ENCODE results near the gene EDEM2.
"Not testable (repeated sequence)": the region's sequence is repeated elsewhere in the genome, so short reads cannot be mapped to it uniquely, and the experiment has no call there.

Gene EDEM2, protein sequence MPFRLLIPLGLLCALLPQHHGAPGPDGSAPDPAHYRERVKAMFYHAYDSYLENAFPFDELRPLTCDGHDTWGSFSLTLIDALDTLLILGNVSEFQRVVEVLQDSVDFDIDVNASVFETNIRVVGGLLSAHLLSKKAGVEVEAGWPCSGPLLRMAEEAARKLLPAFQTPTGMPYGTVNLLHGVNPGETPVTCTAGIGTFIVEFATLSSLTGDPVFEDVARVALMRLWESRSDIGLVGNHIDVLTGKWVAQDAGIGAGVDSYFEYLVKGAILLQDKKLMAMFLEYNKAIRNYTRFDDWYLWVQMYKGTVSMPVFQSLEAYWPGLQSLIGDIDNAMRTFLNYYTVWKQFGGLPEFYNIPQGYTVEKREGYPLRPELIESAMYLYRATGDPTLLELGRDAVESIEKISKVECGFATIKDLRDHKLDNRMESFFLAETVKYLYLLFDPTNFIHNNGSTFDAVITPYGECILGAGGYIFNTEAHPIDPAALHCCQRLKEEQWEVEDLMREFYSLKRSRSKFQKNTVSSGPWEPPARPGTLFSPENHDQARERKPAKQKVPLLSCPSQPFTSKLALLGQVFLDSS

DNA sequence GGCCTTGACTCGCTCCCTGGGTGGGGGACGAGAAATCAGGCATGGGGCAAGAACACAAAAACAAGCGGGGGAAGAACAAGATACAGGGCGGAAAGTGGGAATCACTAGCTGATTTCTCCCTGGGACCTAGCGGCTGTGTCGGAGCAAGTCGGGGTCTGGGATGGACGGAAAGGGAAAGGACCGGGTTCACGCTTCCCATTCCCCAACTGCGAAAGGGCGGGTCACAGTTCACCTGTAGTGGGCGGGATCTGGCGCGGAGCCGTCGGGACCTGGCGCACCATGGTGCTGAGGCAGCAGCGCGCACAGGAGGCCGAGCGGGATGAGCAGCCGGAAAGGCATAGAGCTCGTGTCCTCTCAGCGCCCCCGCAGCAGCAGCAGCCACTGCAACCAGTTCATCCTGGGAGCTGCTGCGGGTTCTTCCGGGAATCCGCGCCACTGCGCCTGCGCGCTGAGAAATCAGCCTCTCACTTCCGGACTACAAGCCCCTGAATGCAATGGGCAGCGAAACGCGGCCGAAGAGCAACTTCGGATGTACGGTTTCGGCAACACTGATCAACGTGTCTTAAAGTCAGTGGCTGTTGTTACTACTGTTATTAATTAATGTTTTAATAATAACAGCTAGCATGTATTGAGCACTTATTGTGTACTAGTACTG is at the start of gene EDEM2:
TSS of gene EDEM2 (minus strand) at position 417 of the 655 bp plus-strand sequence. CDS start at position 339, 78 bp downstream.
- peak; percentile 89 for DNase-seq (ENCODE audit: low read depth)

DNA sequence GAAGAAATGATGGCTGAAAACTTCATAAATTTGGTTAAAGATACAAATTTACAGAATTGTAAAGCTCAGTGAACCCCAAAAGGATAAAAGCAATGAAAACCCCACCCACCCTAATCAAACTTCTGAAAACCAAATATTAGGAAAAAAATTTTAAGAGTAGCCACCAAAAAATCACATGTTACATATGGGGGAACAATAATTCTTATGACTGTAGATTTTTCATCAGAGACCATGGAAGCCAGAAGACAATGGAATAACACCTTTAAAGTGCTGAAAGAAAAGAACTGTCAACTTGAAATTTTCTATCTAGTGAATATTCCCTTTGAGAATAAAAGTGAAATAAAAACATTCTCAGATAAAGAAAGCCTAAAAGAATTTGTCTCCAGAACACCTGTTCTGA is 49.2 kb upstream of the EDEM2 start:
- DNase-seq (ENCODE audit: low read depth), result no peak

DNA sequence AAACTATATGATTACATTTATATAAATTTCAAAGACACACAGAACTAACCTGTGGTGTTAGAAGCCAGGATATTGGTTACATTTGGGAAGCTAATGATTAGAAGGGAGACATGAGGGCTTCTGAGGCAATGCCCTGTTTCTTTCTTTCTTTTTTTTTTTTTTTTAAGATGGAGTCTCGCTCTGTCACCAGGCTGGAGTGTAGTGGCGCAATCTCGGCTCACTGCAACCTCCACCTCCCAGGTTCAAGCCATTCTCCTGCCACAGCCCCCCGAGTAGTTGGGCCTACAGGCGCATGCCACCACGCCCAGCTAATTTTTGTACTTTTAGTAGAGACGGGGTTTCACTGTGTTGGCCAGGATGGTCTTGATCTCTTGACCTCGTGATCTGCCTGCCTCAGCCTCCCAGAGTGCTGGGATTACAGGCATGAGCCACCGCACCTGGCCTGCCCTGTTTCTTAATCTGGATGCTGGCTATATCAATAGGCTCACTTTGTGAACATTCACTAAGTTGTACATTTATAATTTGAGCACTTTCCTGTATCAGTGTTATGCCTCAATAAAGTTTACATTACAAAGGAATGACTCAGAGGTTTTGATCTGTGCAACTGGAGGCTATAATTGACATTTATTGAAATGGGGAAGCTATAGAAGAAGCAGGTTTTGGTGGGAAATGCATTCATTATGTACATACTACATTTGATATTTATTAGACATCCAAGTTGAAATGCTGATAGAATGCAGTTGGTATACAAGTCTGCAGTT is 46.1 kb upstream of the EDEM2 start:
- DNase-seq (ENCODE audit: low read depth), result not testable (repeated sequence)

DNA sequence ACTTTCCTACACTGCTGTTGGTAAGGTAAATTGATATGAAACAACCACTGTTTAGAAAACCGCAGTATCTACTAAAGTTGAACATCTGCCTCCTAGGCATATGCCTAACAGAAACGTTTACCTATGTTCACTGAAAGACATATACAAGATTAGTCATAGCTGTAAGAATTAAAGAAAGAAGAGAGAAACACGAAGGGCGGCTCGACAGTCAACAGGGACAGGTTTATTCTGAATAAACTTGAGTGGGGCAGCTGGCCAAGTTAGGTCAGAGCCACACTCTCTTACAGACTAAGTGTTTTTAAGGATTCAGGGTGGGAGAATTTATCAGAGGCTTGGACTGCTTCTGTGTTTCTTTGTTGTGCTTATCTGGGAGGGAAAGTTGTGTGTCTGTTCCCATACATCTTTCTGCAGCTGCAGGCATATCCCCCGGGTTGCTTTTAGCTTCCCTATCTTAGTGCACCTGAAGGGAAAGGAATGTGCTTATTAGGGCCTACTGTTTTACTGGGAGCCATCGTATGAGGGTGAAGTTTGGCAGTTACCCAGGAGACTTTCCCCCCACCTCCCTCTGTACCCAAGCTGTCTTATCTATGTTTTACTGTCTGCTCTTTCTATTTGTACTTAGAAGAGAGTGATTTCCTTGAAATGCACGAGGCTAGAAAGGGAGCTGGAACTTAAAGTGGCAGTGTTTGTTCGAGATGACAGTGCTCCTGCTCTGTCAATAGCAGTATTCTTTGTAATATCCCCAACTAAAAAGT is 45.2 kb upstream of the EDEM2 start:
- DNase-seq (ENCODE audit: low read depth), result no peak

DNA sequence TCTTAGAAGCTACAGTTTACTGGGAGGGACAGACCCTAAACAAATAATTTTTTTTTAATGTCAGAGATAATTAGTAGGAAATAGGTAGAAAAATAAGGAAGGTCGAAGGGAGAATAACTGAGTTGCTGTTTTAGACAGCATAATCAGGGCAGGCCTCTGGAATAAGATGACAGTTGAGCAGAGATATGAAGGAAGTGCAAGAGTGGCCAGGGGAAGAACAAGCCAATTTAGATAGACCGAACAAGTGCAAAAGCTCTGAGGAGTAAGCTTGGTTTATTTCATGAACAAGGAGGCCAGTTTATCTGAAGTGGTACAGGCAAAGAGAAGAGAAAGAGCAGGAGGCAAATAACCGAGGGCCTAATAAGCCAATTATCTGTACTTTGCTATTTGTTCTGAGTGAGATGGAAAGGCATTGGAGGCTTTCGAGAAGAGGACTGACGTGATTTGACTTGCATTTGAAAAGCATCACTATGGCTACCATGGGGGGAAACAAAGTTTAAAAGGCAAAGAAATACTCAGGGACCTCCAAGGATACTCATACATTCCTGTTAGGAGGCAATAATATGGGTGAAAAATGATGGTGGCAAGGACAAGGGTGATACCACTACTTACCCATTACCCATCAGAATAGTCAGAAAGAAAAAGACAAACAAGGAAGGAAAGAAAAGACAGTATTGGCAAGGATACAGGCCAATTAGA is 44.4 kb upstream of the EDEM2 start:
- DNase-seq (ENCODE audit: low read depth), result no peak

DNA sequence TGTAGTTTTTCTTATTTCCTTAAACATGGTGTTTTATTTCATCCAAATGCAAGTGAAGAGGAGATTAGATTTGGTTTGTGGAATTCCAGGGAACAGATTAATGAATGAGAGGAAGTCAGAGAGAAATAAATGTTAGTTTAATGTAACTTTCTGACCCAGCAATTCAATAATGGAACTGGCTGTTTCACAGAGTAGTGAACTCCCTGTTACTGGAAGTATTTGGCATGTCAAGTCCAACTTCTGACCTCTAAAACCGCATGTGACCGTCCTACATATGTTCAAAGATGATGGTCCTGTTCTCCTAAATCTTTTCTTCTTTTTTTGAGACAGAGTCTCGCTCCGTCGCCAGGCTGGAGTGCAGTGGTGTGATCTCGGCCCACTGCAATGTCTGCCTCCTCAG is 43.4 kb upstream of the EDEM2 start:
- no peak for DNase-seq (ENCODE audit: low read depth)

DNA sequence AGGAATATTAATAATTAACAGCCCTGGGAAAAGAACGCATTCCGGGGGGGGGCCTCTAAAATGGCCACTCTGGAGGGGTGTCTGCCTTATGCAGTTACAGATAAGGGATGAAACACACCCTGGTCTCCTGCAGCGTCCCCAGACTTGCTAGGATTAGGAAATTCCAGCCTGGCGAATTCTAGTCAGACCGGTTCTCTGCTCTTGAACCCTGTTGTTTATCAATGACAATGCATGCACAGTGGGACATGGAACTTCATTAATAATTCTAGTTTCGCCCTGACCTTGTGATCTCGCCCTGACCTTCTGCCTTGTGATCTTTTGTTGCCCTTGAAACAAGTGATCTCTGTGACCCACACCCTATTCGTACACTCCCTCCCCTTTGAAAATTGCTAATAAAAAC is 42.1 kb upstream of the EDEM2 start:
- not testable (repeated sequence) for DNase-seq (ENCODE audit: low read depth)

DNA sequence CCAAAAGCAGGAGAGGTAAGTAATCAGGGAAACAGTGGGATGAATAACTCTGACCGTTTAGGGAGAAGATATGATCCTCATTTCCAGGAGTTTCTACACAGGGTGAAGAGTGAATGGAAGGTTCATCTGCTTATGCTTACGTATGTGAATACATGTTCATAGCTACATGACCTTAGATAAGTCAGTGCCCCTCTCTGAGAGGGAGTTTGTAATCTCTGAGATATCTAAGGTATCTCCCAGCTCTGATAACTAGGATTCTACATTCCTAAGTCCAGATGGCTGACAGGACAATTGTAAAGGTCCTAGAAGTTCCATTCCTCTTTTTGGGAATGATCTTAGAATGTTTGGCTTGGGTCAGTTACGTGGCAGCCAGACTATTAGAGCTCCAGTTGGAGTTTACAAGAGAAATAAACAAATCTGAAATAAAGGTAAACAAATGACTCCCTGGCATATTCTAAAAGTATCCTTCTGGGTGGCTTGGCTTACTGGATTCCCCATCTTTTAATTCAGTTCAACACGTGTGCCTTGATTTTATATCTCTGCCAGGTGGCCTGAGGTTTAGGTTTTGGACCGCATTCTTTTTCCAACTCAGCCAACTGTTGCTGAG is 40.6 kb upstream of the EDEM2 start:
- DNase-seq (ENCODE audit: low read depth), result no peak

DNA sequence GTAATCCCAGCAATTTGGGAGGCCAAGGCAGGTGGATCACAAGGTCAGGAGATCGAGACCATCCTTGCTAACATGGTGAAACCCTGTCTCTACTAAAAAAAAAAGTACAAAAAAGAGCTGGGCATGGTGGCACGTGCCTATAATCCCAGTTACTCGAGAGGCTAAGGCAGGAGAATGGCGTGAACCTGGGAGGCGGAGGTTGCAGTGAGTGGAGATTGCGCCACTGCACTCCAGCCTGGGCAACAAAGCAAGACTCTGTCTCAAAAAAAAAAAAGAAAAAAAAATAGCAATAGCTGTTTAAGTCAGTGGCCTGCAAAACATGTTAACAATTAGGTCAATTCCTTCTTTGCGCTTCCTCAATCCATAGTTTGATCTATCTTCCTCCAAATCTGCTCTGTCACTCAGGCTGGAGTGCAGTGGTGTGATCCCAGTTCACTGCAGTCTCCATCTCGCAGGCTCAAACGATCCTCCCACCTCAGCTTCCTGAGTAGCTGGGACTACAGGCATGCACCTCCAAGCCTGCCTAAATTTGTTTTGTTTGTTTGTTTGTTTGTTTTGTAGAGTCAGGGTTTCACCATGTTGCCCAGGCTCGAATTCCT is 39.7 kb upstream of the EDEM2 start:
- DNase-seq (ENCODE audit: low read depth), result not testable (repeated sequence)

- DNase-seq (ENCODE audit: low read depth), result no peak
Measured at GRCh38 chr20:35181731-35182130, 34.6 kb upstream of the EDEM2 start.

DNA sequence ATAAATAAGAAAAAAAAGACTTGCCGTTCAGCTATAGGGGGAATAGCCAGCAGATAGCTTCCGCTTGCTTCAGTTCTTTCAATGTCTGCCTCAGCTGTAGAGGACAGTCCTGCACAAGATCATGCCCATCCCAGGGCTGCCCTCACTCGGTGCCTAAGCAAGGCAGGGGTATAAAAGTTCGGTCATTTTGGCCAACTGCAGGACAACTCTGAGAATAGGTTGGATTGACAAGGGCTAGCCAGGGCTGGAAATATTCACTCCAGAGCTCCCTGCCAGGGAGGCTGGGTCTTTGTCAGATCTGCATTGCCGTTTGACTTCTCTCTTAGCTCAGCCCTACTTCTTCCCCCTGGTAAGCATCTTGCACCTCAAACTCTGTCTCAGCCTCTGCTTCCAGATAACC is 33.1 kb upstream of the EDEM2 start:
- DNase-seq (ENCODE audit: low read depth), result no peak

GRCh38 chr20:35179292-35180212 is 32.4 kb upstream of the EDEM2 start:
- no peak for DNase-seq (ENCODE audit: low read depth)

DNA sequence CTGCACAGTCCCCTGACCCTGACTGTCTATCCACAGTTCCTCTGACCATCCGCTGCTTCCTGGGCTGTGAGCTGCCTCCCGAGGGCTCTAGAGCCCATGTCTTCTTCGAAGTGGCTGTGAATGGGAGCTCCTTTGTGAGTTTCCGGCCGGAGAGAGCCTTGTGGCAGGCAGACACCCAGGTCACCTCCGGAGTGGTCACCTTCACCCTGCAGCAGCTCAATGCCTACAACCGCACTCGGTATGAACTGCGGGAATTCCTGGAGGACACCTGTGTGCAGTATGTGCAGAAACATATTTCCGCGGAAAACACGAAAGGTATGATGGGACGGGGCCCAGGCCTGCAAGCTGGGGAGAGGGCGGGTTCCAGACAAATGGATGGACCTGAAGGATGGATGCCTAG is 29.0 kb upstream of the EDEM2 start:
- DNase-seq (ENCODE audit: low read depth), result no peak

DNA sequence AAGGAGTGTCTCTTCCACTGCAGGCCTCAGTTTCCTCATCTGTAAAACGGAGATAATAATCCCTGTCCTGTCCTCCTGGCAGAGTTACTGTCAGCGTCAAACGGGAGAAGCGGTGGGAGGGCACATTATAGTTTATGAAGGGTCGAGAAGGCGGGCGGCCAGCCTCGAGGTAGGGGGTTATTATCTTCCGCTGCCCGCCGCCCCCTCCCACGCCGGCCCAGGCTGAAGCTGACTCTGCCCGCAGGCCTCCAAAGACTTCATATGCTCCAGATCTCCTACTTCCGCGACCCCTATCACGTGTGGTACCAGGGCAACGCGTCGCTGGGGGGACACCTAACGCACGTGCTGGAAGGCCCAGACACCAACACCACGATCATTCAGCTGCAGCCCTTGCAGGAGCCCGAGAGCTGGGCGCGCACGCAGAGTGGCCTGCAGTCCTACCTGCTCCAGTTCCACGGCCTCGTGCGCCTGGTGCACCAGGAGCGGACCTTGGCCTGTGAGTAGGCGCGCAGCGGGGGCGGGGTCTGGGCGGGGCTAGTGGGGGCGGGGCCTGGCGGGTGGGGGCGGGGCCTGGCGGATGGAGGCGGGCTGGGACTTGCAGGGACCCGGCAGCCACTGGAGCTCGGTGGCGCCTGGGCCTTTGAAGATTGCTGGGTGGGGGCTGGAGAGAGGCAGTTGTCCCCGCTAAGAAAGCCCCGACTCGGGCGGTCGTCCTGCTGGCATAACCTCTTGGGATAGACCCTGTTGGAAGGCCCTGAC is 27.5 kb upstream of the EDEM2 start:
- DNase-seq (ENCODE audit: low read depth), result no peak

- no peak for DNase-seq (ENCODE audit: low read depth)
Measured at GRCh38 chr20:35173576-35174192, 26.5 kb upstream of the EDEM2 start.

DNA sequence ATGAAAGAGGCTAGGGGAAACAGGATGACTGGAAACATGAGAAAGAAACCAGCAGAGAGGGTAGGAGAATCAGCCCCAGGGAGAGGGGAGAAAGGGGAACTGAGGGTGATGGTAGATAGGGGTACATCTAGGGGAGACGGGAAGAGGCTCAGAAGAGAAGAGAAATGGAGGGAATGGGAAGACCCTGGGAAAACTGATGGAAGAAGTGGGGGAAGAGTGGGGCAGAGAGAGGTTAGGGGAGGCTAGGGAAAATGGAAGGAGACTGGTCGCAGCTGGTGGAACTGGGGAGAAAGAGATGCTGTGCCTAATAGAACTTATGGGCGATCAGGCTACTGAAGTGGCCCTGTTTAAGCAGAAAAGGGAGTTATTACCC is 25.3 kb upstream of the EDEM2 start:
- no peak for DNase-seq (ENCODE audit: low read depth)

GRCh38 chr20:35171753-35172433 is 24.8 kb upstream of the EDEM2 start, which contains the start of gene PROCR:
PROCR (plus strand) TSS chr20:35172072; CDS start chr20:35172155, 83 bp downstream.
- no peak for DNase-seq (ENCODE audit: low read depth)
